Smooth muscle cell (in vitro differentiated cells): ENCODE results near the gene SLC35A3. TPM values are rescaled to one million over a fixed set of nuclear protein-coding genes. Genes with fewer than 3 reads are reported as not detected.
"Not testable (repeated sequence)": the region's sequence is repeated elsewhere in the genome, so short reads cannot be mapped to it uniquely, and the experiment has no call there.

Source experiments
- DNase-seq: peaks from one replicate; lab custom pipeline; 2025; ENCODE audit not compliant: unreplicated experiment; lab: John Stamatoyannopoulos, UW
- H2AFZ ChIP-seq: fragments of 200-600 bp; sonication (generic); 2 replicates; pipeline ENCODE4 v1.6.0; 2016; ENCODE audit warnings: antibody characterized with exemption, low read depth, mild to moderate bottlenecking
- H3F3A ChIP-seq: fragments of 200-600 bp; sonication (generic); 2 replicates; pipeline ENCODE4 v1.6.0; 2017; ENCODE audit warnings: antibody characterized with exemption, low read depth
- H3K27ac ChIP-seq: fragments of 200-600 bp; sonication (generic); 2 replicates; pipeline ENCODE4 v1.5.1; 2016; ENCODE audit warnings: low read depth, mild to moderate bottlenecking
- H3K27me3 ChIP-seq: fragments of 200-600 bp; sonication (generic); 2 replicates; pipeline ENCODE4 v1.6.1; 2016; ENCODE audit warnings: low read depth, mild to moderate bottlenecking
- H3K36me3 ChIP-seq: fragments of 200-600 bp; sonication (generic); 2 replicates; pipeline ENCODE4 v1.5.1; 2016; ENCODE audit warnings: low read depth
- H3K4me1 ChIP-seq: fragments of 200-600 bp; sonication (generic); 2 replicates; pipeline ENCODE4 v1.5.1; 2016; ENCODE audit warnings: low read depth
- H3K4me2 ChIP-seq: fragments of 200-600 bp; sonication (generic); 2 replicates; pipeline ENCODE4 v1.6.0; 2016; ENCODE audit warnings: mild to moderate bottlenecking
- H3K4me3 ChIP-seq: fragments of 200-600 bp; sonication (generic); 2 replicates; pipeline ENCODE4 v1.5.1; 2016; ENCODE audit warnings: mild to moderate bottlenecking
- H3K79me2 ChIP-seq: fragments of 200-600 bp; sonication (generic); 2 replicates; pipeline ENCODE4 v1.6.0; 2016; ENCODE audit warnings: low read depth, mild to moderate bottlenecking
- H3K9ac ChIP-seq: fragments of 200-600 bp; sonication (generic); 2 replicates; pipeline ENCODE4 v1.6.0; 2016; ENCODE audit warnings: low read depth
- H3K9me3 ChIP-seq: fragments of 200-600 bp; sonication (generic); replicated peaks from 2 replicates; pipeline ENCODE4 v1.5.1; 2016; ENCODE audit warnings: low read depth
- H4K20me1 ChIP-seq: fragments of 200-600 bp; sonication (generic); 2 replicates; pipeline ENCODE4 v1.6.0; 2016; ENCODE audit warnings: low read depth
- WGBS: methylation state at CpG from one replicate; pipeline ENCODE4 v1.1.7; 2016; ENCODE audit warnings: low lambda C conversion rate; 5-methylcytosine and 5-hydroxymethylcytosine counted together
- polyA plus RNA-seq: library from polyadenylated mRNA; unstranded; fragments of >200 nt; fragmentation: Nextera tagmentation; extraction: Ambion mirVana; gene quantifications from 2 replicates; pipeline ENCODE4 v1.2.1, GENCODE V29; 2016
- total RNA-seq: library from RNA; depleted of rRNA; stranded (reverse); fragments of >200 nt; gene quantifications from 2 replicates; pipeline ENCODE4 v1.2.3, GENCODE V29; 2014
- TF ChIP-seq, protein P1 (sequence below): fragments of 200-600 bp; sonication (generic); IDR thresholded peaks from 2 replicates; pipeline ENCODE4 v1.5.1; 2017; ENCODE audit warnings: borderline replicate concordance, mild to moderate bottlenecking, antibody characterized with exemption; ENCODE audit not compliant: insufficient read depth, poor library complexity, severe bottlenecking

SLC35A3 gene
- total and polyA plus RNA-seq, 2 experiments from 2014 or later = 8.2 to 33.5 TPM

DNA sequence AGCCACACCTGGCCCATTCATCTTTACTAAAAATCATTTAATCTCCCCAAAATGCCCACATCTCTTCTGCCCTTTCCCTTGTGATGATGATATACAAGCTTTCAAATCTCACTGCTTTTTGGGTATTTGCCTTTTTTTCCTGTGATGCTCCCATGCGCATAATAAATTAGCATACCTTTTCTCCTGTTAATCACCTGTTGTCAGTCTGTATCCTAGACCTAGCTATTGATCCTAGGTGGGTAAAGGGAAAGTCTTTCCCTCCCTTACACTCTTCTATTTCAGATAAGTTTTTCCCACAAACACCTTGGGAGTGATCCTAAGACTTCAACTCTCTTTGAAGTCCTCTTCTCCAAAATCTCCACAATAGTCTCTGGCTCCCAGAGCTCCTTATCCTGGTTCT lies 12.0 kb upstream of the SLC35A3 start:
- Histone ChIP-seq H3K4me2 (no peak overlapping the region), H4K20me1 (no peaks in the 10 kb centered on the region), H3K9me3 (no peaks in the 10 kb centered on the region), H3K27me3 (no peaks in the 10 kb centered on the region), H3K4me3 (no peak overlapping the region), H3K4me1 (no peaks in the 10 kb centered on the region), H3F3A (no peaks in the 10 kb centered on the region), H3K9ac (no peak overlapping the region), H3K27ac (no peak overlapping the region), H3K36me3 (no peaks in the 10 kb centered on the region), H3K79me2 (no peaks in the 10 kb centered on the region), H2AFZ (no peak overlapping the region)
- DNase-seq = no peak
- TF ChIP-seq, protein P1, sequence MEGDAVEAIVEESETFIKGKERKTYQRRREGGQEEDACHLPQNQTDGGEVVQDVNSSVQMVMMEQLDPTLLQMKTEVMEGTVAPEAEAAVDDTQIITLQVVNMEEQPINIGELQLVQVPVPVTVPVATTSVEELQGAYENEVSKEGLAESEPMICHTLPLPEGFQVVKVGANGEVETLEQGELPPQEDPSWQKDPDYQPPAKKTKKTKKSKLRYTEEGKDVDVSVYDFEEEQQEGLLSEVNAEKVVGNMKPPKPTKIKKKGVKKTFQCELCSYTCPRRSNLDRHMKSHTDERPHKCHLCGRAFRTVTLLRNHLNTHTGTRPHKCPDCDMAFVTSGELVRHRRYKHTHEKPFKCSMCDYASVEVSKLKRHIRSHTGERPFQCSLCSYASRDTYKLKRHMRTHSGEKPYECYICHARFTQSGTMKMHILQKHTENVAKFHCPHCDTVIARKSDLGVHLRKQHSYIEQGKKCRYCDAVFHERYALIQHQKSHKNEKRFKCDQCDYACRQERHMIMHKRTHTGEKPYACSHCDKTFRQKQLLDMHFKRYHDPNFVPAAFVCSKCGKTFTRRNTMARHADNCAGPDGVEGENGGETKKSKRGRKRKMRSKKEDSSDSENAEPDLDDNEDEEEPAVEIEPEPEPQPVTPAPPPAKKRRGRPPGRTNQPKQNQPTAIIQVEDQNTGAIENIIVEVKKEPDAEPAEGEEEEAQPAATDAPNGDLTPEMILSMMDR = no peak
- 86% methylated on average over 1 of the region's 1 CpG for WGBS

DNA sequence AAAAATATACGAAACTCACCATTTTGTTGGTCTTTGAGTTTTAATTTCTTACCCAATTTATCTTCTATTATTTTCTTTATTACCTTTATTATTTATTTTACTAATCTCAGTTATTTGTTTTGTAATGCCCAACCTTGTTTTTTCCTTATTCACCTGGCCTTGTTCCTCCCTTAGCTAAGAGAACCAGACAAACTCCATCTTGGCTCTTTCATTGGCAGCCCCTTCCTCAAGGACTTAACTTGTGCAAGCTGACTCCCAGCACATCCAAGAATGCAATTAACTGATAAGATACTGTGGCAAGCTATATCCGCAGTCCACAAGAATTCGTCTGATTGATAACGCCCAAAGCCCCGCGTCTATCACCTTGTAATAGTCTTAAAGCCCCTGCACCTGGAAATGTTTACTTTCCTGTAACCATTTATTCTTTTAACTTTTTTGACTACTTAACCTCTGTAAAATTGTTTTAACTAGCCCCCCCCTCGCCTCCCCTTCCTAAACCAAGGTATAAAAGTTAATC lies 10.5 kb upstream of the SLC35A3 start:
- H3K79me2 ChIP-seq, H3K4me1 ChIP-seq, H3K27ac ChIP-seq, H3K4me3 ChIP-seq, H3K36me3 ChIP-seq, H3F3A ChIP-seq, H3K9me3 ChIP-seq, H3K4me2 ChIP-seq, H4K20me1 ChIP-seq, H3K27me3 ChIP-seq, H3K9ac ChIP-seq, DNase-seq, H2AFZ ChIP-seq: not testable (repeated sequence)
- WGBS = 47% methylated on average over 7 of the region's 7 CpGs

DNA sequence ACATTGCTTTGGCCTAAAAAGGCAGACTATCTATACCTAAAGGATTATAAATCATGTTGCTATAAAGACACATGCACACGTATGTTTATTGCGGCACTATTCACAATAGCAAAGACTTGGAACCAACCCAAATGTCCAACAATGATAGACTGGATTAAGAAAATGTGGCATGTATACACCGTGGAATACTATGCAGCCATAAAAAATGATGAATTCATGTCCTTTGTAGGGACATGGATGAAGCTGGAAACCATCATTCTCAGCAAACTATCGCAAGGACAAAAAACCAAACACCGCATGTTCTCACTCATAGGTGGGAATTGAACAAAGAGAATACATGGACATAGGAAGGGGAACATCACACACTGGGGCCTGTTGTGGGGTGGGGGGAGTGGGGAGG lies 9.5 kb upstream of the SLC35A3 start:
- not testable (repeated sequence) for H2AFZ ChIP-seq, H3K9me3 ChIP-seq, H3K4me2 ChIP-seq, H3K27me3 ChIP-seq, H3F3A ChIP-seq, DNase-seq, H3K4me3 ChIP-seq, H4K20me1 ChIP-seq, H3K4me1 ChIP-seq, H3K27ac ChIP-seq, H3K36me3 ChIP-seq, H3K9ac ChIP-seq, H3K79me2 ChIP-seq
- 95% methylated on average over 5 of the region's 5 CpGs for WGBS

DNA sequence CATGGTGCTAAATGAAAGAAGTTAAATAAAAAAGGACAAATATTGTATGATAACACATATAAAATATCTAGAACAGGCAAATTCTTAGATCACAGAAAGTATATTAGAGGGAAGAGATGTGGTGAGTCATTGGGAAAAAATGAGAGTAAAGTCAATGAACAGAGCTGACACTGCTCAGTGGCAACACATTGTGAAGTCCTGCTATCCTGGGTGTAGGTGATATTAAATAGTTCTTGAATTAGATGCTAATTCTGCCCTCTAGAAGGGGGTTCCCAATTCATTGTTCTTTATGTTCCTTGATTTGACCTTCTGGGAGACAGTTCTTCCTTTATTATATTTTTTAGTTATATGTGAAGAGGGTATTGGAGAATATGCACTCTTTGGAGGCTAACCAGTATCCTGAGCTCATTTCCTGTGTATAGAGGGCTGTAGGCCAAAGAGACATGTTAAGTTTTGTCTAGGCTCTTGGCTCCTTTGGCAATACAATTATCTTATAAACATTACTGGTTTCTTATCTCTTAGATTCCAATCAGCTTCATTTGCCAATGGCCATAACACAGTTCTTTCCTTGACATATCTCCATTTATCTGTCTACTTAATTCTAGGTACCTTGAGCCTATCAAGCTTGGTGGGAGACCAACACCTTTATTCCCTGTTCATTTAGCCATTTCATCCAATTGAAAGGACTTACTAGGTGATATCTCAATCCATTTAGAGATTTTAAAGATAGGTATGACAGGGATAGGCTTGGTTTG lies 6.6 kb upstream of the SLC35A3 start:
- Histone ChIP-seq H3K79me2 (no peaks in the 10 kb centered on the region), H3K27me3 (no peaks in the 10 kb centered on the region), H3F3A (no peaks in the 10 kb centered on the region), H3K27ac (no peak overlapping the region), H3K9ac (no peak overlapping the region), H3K4me1 (no peaks in the 10 kb centered on the region), H3K9me3 (no peaks in the 10 kb centered on the region), H2AFZ (no peak overlapping the region), H3K4me3 (no peak overlapping the region), H3K36me3 (no peaks in the 10 kb centered on the region), H3K4me2 (no peak overlapping the region), H4K20me1 (no peaks in the 10 kb centered on the region)
- DNase-seq = no peak
- TF ChIP-seq, protein P1 = no peak

DNA sequence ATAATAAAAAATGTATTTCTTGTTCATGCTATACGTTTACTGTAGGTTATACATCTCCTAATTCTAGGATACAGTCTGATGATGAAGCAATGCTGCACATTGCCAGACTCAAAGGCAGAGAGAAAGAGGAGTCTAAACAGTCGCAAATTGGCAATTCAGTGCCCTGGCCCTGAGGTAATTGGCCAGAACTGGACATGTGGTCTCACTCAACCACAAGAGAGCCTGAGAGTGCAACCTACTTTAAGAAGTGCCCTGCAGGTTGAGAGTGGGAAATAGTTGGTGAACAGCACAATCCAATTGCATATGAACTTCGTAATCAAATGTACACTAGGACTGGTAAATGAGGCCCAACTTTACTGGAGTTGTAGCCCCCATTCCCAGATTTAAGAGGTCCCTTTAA lies 5.0 kb upstream of the SLC35A3 start:
- H4K20me1 ChIP-seq = no peaks in the 10 kb centered on the region
- H3K4me1 ChIP-seq = no peaks in the 10 kb centered on the region
- H3K9me3 ChIP-seq = no peaks in the 10 kb centered on the region
- TF ChIP-seq, protein P1 = no peak
- H2AFZ ChIP-seq = no peak overlapping the region
- H3F3A ChIP-seq = no peaks in the 10 kb centered on the region
- no peaks in the 10 kb centered on the region for H3K79me2 ChIP-seq
- H3K4me3 ChIP-seq = no peak overlapping the region
- H3K27ac ChIP-seq = no peak overlapping the region
- H3K36me3 ChIP-seq = no peaks in the 10 kb centered on the region
- WGBS = 86% methylated on average over 3 of the region's 3 CpGs
- no peak overlapping the region for H3K9ac ChIP-seq
- H3K4me2 ChIP-seq = no peak overlapping the region
- no peaks in the 10 kb centered on the region for H3K27me3 ChIP-seq
- no peak for DNase-seq
